ENCODE measurements around the gene GRB10. TPM values are rescaled to one million over a fixed set of nuclear protein-coding genes. Genes with fewer than 3 reads are reported as not detected.
A peak's percentile ranks its signal among the peaks of the same experiment; 100 is the strongest.

GRB10 gene
- total RNA-seq, 1 experiment from 2014 or later, result 83.7 TPM

- in situ Hi-C loops (cut with HindIII; ENCODE audit: low pct_unique_long_range_greater_than_20kb, low sequenced_read_pairs), result no loop called here
- DNase-seq (ENCODE audit: low read depth), result no peak
Measured at GRCh38 chr7:50731703-50732582, 50.8 kb downstream of the GRB10 start.

- in situ Hi-C loops (cut with HindIII; ENCODE audit: low pct_unique_long_range_greater_than_20kb, low sequenced_read_pairs), result no loop called here
- no peak for DNase-seq (ENCODE audit: low read depth)
Measured at GRCh38 chr7:50730446-50731400, 52.0 kb downstream of the GRB10 start.

GRCh38 chr7:50729962-50730361 is 52.7 kb downstream of the GRB10 start:
- in situ Hi-C loops (cut with HindIII; ENCODE audit: low pct_unique_long_range_greater_than_20kb, low sequenced_read_pairs), result no loop called here
- DNase-seq (ENCODE audit: low read depth), result no peak

GRCh38 chr7:50728184-50728583 is 54.5 kb downstream of the GRB10 start:
- in situ Hi-C loops (cut with HindIII; ENCODE audit: low pct_unique_long_range_greater_than_20kb, low sequenced_read_pairs), result no loop called here
- no peak for DNase-seq (ENCODE audit: low read depth)

- in situ Hi-C loops (cut with HindIII; ENCODE audit: low pct_unique_long_range_greater_than_20kb, low sequenced_read_pairs), result no loop called here
Measured at GRCh38 chr7:50727711-50728110, 55.0 kb downstream of the GRB10 start.

GRCh38 chr7:50727072-50727471 is 55.6 kb downstream of the GRB10 start:
- DNase-seq (ENCODE audit: low read depth), result no peak
- in situ Hi-C loops (cut with HindIII; ENCODE audit: low pct_unique_long_range_greater_than_20kb, low sequenced_read_pairs), result no loop called here

More at GRCh38 chr7:50727711-50728110, 55.0 kb downstream of the GRB10 start:
- no peak for DNase-seq (ENCODE audit: low read depth)

- no peak for DNase-seq (ENCODE audit: low read depth)
- in situ Hi-C loops (cut with HindIII; ENCODE audit: low pct_unique_long_range_greater_than_20kb, low sequenced_read_pairs), result no loop called here
Measured at GRCh38 chr7:50725774-50726173, 56.9 kb downstream of the GRB10 start.

GRCh38 chr7:50724526-50725520 is 57.9 kb downstream of the GRB10 start:
- in situ Hi-C loops (cut with HindIII; ENCODE audit: low pct_unique_long_range_greater_than_20kb, low sequenced_read_pairs), result no loop called here
- no peak for DNase-seq (ENCODE audit: low read depth)

- in situ Hi-C loops (cut with HindIII; ENCODE audit: low pct_unique_long_range_greater_than_20kb, low sequenced_read_pairs), result no loop called here
- no peak for DNase-seq (ENCODE audit: low read depth)
Measured at GRCh38 chr7:50723888-50724287, 58.8 kb downstream of the GRB10 start.

GRCh38 chr7:50723173-50723572 is 59.5 kb downstream of the GRB10 start:
- DNase-seq (ENCODE audit: low read depth), result no peak
- in situ Hi-C loops (cut with HindIII; ENCODE audit: low pct_unique_long_range_greater_than_20kb, low sequenced_read_pairs), result no loop called here

- peak; percentile 56 for DNase-seq (ENCODE audit: low read depth)
- in situ Hi-C loops (cut with HindIII; ENCODE audit: low pct_unique_long_range_greater_than_20kb, low sequenced_read_pairs), result no loop called here
Measured at GRCh38 chr7:50721661-50722259, 60.9 kb downstream of the GRB10 start.

- in situ Hi-C loops (cut with HindIII; ENCODE audit: low pct_unique_long_range_greater_than_20kb, low sequenced_read_pairs), result no loop called here
- peak; percentile 87 for DNase-seq (ENCODE audit: low read depth)
Measured at GRCh38 chr7:50721160-50721559, 61.5 kb downstream of the GRB10 start.

GRCh38 chr7:50720295-50720694 is 62.4 kb downstream of the GRB10 start:
- in situ Hi-C loops (cut with HindIII; ENCODE audit: low pct_unique_long_range_greater_than_20kb, low sequenced_read_pairs), result no loop called here
- no peak for DNase-seq (ENCODE audit: low read depth)

- peak; percentile 30 for DNase-seq (ENCODE audit: low read depth)
- in situ Hi-C loops (cut with HindIII; ENCODE audit: low pct_unique_long_range_greater_than_20kb, low sequenced_read_pairs), result no loop called here
Measured at GRCh38 chr7:50718876-50719275, 63.8 kb downstream of the GRB10 start.

- in situ Hi-C loops (cut with HindIII; ENCODE audit: low pct_unique_long_range_greater_than_20kb, low sequenced_read_pairs), result no loop called here
- no peak for DNase-seq (ENCODE audit: low read depth)
Measured at GRCh38 chr7:50718311-50718710, 64.4 kb downstream of the GRB10 start.

- in situ Hi-C loops (cut with HindIII; ENCODE audit: low pct_unique_long_range_greater_than_20kb, low sequenced_read_pairs), result no loop called here
- no peak for DNase-seq (ENCODE audit: low read depth)
Measured at GRCh38 chr7:50717181-50717580, 65.5 kb downstream of the GRB10 start.

GRCh38 chr7:50714857-50715256 is 67.8 kb downstream of the GRB10 start:
- no peak for DNase-seq (ENCODE audit: low read depth)

More at GRCh38 chr7:50714857-50715256, 67.8 kb downstream of the GRB10 start:
- in situ Hi-C loops (cut with HindIII; ENCODE audit: low pct_unique_long_range_greater_than_20kb, low sequenced_read_pairs), result no loop called here

Measured in Caki2 (cell line).